ENCODE results near the gene MAP3K4. TPM values are rescaled to one million over a fixed set of nuclear protein-coding genes. Genes with fewer than 3 reads are reported as not detected.

The MAP3K4 gene
- total RNA-seq, 1 experiment from 2014 or later, result 69.8 TPM

GRCh38 chr6:160952633-160953281, 38.8 kb upstream of the MAP3K4 start (continued):
- no peak for TF ChIP-seq ZNF425 (CRISPR knock-in tag; conservative IDR thresholded peaks at IDR 0.05)
- no peak for TF ChIP-seq MXD4 (CRISPR knock-in tag; IDR thresholded peaks at IDR 0.05; ENCODE audit: borderline replicate concordance)
- no peak for TF ChIP-seq ZNF281 (CRISPR knock-in tag; IDR thresholded peaks at IDR 0.05)
- no peak for TF ChIP-seq FOXK1 (CRISPR knock-in tag; IDR thresholded peaks at IDR 0.05)
- no peak for TF ChIP-seq TP53 (CRISPR knock-in tag; IDR thresholded peaks at IDR 0.05)
- TF ChIP-seq ZBTB43 (CRISPR knock-in tag; IDR thresholded peaks at IDR 0.05), result no peak
- no peak for TF ChIP-seq ZNF263 (CRISPR knock-in tag; IDR thresholded peaks at IDR 0.05; ENCODE audit: low read depth)

GRCh38 chr6:160955508-160956295, 35.9 kb upstream of the MAP3K4 start:
- H3K36me3 Mint-ChIP-seq, result no peaks in the 10 kb centered on the region
- H3K9me3 Mint-ChIP-seq, result no peaks in the 10 kb centered on the region; the same call in 1 of the 2 replicates
- H3K4me3 Mint-ChIP-seq, result no peak overlapping the region
- peaks cover 19% of the 10 kb centered on the region for H3K4me1 Mint-ChIP-seq
- no peaks in the 10 kb centered on the region; the same call in 1 of the 2 replicates for H3K27me3 Mint-ChIP-seq (ENCODE audit: low read depth)
- POLR2A ChIA-PET, result no interaction called here
- ATAC-seq (no peak; the same call in 1 of the 2 replicates), DNase-seq (ENCODE audit: low spot score) (no peak)
- H3K27ac Mint-ChIP-seq, result no peak overlapping the region
- CTCF ChIA-PET, result no interaction called here
- TF ChIP-seq E2F1 (CRISPR knock-in tag; IDR thresholded peaks at IDR 0.05), result no peak
- no peak for TF ChIP-seq ESRRA (CRISPR knock-in tag; IDR thresholded peaks at IDR 0.05; ENCODE audit: borderline replicate concordance)
- no peak for TF ChIP-seq USF1 (CRISPR knock-in tag; IDR thresholded peaks at IDR 0.05)
- TF ChIP-seq FOXP4 (CRISPR knock-in tag; IDR thresholded peaks at IDR 0.05), result no peak
- no peak for TF ChIP-seq GRHL2 (CRISPR knock-in tag; IDR thresholded peaks at IDR 0.05; ENCODE audit: insufficient replicate concordance, severe bottlenecking)

Data from WTC11 (cell line).